ENCODE results near the gene MRPL40. TPM values are rescaled to one million over a fixed set of nuclear protein-coding genes. Genes with fewer than 3 reads are reported as not detected.

The MRPL40 gene
- total RNA-seq, 4 donors from 2014 or later: 37.5 to 69.3 (median 48.7) TPM

DNA sequence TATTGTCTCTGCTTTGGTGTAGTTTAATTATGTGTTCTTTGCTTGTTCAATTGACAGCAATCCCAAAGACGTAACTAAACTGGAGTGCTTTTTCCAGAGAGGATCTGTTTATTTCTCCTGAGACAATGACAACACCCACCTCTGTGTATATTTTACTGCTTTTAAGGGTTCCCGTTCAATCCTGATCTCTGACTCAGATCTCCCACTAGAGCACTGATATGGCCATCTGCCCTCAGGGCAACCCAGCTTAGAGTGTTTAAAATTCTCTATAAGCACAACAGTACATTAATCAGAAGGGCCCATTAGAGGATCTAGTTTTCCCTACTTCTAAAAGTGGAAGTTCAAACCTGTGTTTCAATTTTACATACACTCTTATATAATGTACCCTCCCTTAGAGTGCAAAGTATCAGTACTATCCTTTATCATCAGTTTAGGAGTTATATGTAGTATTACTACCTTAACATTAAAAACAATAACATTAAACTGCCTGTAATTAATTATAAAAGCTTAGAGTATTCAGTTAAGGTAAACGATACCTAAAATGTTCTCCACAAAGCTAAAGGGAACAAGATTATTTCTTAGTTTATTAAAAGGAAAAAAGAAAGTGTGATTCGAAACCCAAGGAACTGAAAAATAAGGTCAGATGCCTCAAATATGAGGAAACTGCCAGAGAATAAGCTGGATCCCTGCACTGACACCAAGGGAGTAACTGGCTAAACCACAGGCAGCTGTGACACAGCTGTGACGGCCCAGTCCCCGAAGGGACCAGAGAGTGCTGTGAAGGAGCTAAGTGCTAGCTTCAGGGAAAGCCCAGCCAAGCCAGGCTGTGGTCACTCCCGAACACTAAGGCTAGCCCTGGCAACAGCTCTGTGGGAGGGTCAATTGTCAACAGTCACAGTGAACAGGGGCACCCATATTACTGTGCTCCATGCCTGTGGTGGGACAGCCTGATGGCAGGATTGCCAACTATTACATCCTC is 31.4 kb downstream of the MRPL40 start:
- no peak overlapping the region for H3K4me3 ChIP-seq (replicated peaks in 1 of 3)
- DNase-seq: no peak
- no peaks in the 10 kb centered on the region for H3K4me1 ChIP-seq
- H3K27ac ChIP-seq: no peak overlapping the region
- H3K36me3 ChIP-seq: peaks cover 41 to 57% of the 10 kb centered on the region in 2 donors
- intact Hi-C loops (cut with DNase I): no loop called here
- H3K27me3 ChIP-seq: no peaks in the 10 kb centered on the region
- no peaks in the 10 kb centered on the region for H3K9me3 ChIP-seq
- WGBS, 2 donors: 75 to 82% methylated on average over 7 of the region's 7 CpGs
- TF ChIP-seq POLR2A (IDR thresholded peaks at IDR 0.05): no peak
- TF ChIP-seq, protein P1, sequence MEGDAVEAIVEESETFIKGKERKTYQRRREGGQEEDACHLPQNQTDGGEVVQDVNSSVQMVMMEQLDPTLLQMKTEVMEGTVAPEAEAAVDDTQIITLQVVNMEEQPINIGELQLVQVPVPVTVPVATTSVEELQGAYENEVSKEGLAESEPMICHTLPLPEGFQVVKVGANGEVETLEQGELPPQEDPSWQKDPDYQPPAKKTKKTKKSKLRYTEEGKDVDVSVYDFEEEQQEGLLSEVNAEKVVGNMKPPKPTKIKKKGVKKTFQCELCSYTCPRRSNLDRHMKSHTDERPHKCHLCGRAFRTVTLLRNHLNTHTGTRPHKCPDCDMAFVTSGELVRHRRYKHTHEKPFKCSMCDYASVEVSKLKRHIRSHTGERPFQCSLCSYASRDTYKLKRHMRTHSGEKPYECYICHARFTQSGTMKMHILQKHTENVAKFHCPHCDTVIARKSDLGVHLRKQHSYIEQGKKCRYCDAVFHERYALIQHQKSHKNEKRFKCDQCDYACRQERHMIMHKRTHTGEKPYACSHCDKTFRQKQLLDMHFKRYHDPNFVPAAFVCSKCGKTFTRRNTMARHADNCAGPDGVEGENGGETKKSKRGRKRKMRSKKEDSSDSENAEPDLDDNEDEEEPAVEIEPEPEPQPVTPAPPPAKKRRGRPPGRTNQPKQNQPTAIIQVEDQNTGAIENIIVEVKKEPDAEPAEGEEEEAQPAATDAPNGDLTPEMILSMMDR (IDR thresholded peaks at IDR 0.05): no peak

DNA sequence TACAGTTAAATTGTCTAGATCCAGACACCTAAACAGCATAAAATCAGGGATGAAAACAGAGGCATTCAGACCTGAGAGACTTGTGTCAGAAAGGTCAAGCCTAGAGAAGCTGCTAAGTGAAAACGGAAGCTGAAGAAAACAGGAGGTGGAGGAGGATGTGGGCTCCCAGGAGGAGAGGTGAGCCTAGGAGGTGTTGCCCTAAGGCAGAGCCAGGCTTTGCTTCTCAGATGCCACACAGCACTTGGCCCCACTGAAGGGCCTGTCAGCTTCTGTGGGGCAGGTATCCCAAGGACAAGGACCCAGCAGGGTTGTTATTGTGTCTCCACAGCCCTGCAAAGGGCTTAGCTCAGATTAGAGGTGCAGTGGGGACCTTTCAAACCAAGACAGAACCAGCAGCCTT is 32.2 kb downstream of the MRPL40 start:
- DNase-seq: no peak
- no peaks in the 10 kb centered on the region for H3K27me3 ChIP-seq
- TF ChIP-seq, protein P1 (IDR thresholded peaks at IDR 0.05): no peak
- no peak for TF ChIP-seq POLR2A (IDR thresholded peaks at IDR 0.05)
- no peaks in the 10 kb centered on the region for H3K9me3 ChIP-seq
- peaks cover 43 to 61% of the 10 kb centered on the region in 2 donors for H3K36me3 ChIP-seq
- H3K4me3 ChIP-seq (replicated peaks in 1 of 3): no peak overlapping the region
- H3K4me1 ChIP-seq: no peaks in the 10 kb centered on the region
- H3K27ac ChIP-seq: no peak overlapping the region
- intact Hi-C loops (cut with DNase I): no loop called here
- WGBS, 2 donors: 87 to 89% methylated on average over 1 of the region's 1 CpG

DNA sequence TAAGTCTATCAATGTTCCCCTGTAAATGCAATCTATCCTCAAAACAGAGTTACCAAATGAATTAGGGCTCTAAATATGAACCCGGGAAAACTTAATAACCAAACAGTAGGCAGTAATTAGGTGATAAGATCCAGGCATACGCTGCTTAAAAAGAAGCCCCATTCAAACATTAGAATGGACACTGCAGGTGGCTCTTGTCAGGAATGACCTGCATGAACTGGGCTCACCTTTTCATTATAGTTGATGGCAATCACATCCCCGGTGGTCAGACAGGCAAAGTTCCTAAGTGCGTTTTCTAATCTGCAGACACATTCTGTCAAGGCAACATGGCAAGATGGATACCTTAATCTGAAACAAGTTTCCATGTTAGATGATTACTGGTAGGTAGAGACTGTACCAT is 32.6 kb downstream of the MRPL40 start:
- TF ChIP-seq, protein P1 (IDR thresholded peaks at IDR 0.05): no peak
- TF ChIP-seq POLR2A (IDR thresholded peaks at IDR 0.05): no peak
- H3K9me3 ChIP-seq: no peaks in the 10 kb centered on the region
- peaks cover 47 to 64% of the 10 kb centered on the region in 2 donors for H3K36me3 ChIP-seq
- H3K27ac ChIP-seq: no peak overlapping the region
- H3K4me1 ChIP-seq: no peaks in the 10 kb centered on the region
- 90 to 94% methylated on average over 4 of the region's 4 CpGs for WGBS, 2 donors
- no peak overlapping the region for H3K4me3 ChIP-seq (replicated peaks in 1 of 3)
- no peak for DNase-seq
- intact Hi-C loops (cut with DNase I): no loop called here
- H3K27me3 ChIP-seq: no peaks in the 10 kb centered on the region

DNA sequence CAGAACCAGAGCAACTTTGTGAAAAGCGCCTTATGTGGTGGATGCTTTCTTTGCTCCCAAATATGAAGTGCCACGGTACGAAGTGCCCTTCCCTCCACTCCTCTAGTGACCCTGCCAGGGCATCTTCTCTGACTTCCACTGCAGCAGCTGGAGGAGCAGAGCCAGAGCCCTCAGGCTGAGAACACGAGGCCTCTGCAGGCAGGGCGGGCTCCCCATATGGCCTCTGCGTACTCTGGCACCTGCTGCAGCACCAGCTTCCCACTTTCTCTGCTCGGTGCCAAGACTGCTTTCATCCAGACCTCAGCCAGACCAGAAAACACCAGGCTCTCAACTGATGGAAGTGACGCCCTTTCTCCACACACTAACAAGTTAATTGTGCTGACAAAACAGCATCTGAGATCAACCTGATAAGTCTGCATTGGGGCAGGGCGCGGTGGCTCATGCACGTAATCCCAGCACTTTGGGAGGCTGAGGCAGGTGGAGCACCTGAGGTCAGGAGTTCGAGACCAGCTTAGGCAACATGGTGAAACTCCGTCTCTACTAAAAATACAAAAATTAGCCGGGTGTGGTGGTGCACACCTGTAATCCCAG is 33.9 kb downstream of the MRPL40 start:
- H3K27me3 ChIP-seq: no peaks in the 10 kb centered on the region
- TF ChIP-seq, protein P1 (IDR thresholded peaks at IDR 0.05): no peak
- no peak for TF ChIP-seq POLR2A (IDR thresholded peaks at IDR 0.05)
- no peaks in the 10 kb centered on the region for H3K4me1 ChIP-seq
- no peaks in the 10 kb centered on the region for H3K9me3 ChIP-seq
- peaks cover 60 to 70% of the 10 kb centered on the region in 2 donors for H3K36me3 ChIP-seq
- H3K27ac ChIP-seq: no peak overlapping the region
- intact Hi-C loops (cut with DNase I): no loop called here
- 85 to 91% methylated on average over 14 of the region's 14 CpGs for WGBS, 2 donors
- DNase-seq: no peak
- H3K4me3 ChIP-seq (replicated peaks in 1 of 3): no peak overlapping the region

Data from thyroid gland (tissue), 4 donors.